WTC11 (cell line): Measurements from ENCODE around the gene RHBDL1. TPM values are rescaled to one million over a fixed set of nuclear protein-coding genes. Genes with fewer than 3 reads are reported as not detected.

ENCODE experiments used
- ARID4B ChIP-seq: sonication (generic); formaldehyde crosslinking; IDR thresholded peaks from 2 replicates; pipeline ENCODE4 v1.8.0; 2023; ENCODE audit warnings: missing genetic modification reagents, mild to moderate bottlenecking, borderline replicate concordance
- CTCF ChIP-seq: fragments of 200-600 bp; IDR thresholded peaks from 2 replicates; pipeline ENCODE4 v1.8.0; 2022; ENCODE audit warnings: antibody characterized with exemption
- FOXP4 ChIP-seq: sonication (generic); formaldehyde crosslinking; IDR thresholded peaks from 2 replicates; pipeline ENCODE4 v1.8.0; 2022; ENCODE audit warnings: mild to moderate bottlenecking, missing genetic modification reagents
- IRF1 ChIP-seq: sonication (generic); formaldehyde crosslinking; IDR thresholded peaks from 2 replicates; pipeline ENCODE4 v1.8.0; 2023; ENCODE audit warnings: missing genetic modification reagents
- MAX ChIP-seq: sonication (generic); formaldehyde crosslinking; IDR thresholded peaks from 2 replicates; pipeline ENCODE4 v1.8.0; 2022; ENCODE audit warnings: mild to moderate bottlenecking, missing genetic modification reagents
- NR3C1 ChIP-seq: sonication (generic); formaldehyde crosslinking; conservative IDR thresholded peaks from 2 replicates; pipeline ENCODE4 v1.8.1; 2023; ENCODE audit warnings: low read depth, mild to moderate bottlenecking, missing genetic modification reagents
- PRDM15 ChIP-seq: sonication (generic); formaldehyde crosslinking; IDR thresholded peaks from 2 replicates; pipeline ENCODE4 v1.8.0; 2022; ENCODE audit warnings: missing genetic modification reagents
- PRRX2 ChIP-seq: fragments of 250-450 bp; sonication (Bioruptor Pico); IDR thresholded peaks from 2 replicates; pipeline ENCODE4 v1.8.0; 2021; ENCODE audit warnings: mild to moderate bottlenecking
- RORB ChIP-seq: fragments of 250-450 bp; sonication (Bioruptor Pico); IDR thresholded peaks from 2 replicates; pipeline ENCODE4 v1.9.0; 2021; ENCODE audit warnings: mild to moderate bottlenecking
- STAT6 ChIP-seq: sonication (generic); formaldehyde crosslinking; conservative IDR thresholded peaks from 2 replicates; pipeline ENCODE4 v1.8.1; 2023; ENCODE audit warnings: mild to moderate bottlenecking, low read depth, missing genetic modification reagents, moderate library complexity
- TEAD1 ChIP-seq: sonication (generic); formaldehyde crosslinking; IDR thresholded peaks from 2 replicates; pipeline ENCODE4 v1.8.0; 2022; ENCODE audit warnings: mild to moderate bottlenecking, missing genetic modification reagents
- USF1 ChIP-seq: sonication (generic); formaldehyde crosslinking; IDR thresholded peaks from 2 replicates; pipeline ENCODE4 v1.8.0; 2022; ENCODE audit warnings: mild to moderate bottlenecking, missing genetic modification reagents
- ZBTB21 ChIP-seq: sonication (generic); formaldehyde crosslinking; IDR thresholded peaks from 2 replicates; pipeline ENCODE4 v1.8.1; 2023; ENCODE audit warnings: mild to moderate bottlenecking, missing genetic modification reagents, borderline replicate concordance
- ZNF281 ChIP-seq: sonication (generic); formaldehyde crosslinking; IDR thresholded peaks from 2 replicates; pipeline ENCODE4 v1.8.0; 2023; ENCODE audit warnings: mild to moderate bottlenecking, missing genetic modification reagents
- ZNF423 ChIP-seq: fragments of 250-450 bp; sonication (Bioruptor Pico); IDR thresholded peaks from 2 replicates; pipeline ENCODE4 v2.1.2; 2022; ENCODE audit warnings: mild to moderate bottlenecking, moderate library complexity
- ZNF671 ChIP-seq: fragments of 250-450 bp; sonication (Bioruptor Pico); IDR thresholded peaks from 2 replicates; pipeline ENCODE4 v1.8.0; 2021; ENCODE audit warnings: mild to moderate bottlenecking
- ZSCAN18 ChIP-seq: fragments of 250-450 bp; sonication (Bioruptor Pico); IDR thresholded peaks from 2 replicates; pipeline ENCODE4 v2.1.2; 2022; ENCODE audit warnings: mild to moderate bottlenecking, moderate library complexity
- total RNA-seq: library from RNA; stranded (reverse); gene quantifications from 3 replicates; pipeline ENCODE4 v1.2.3, GENCODE V29; 2021

RHBDL1 gene
- total RNA-seq, 1 experiment from 2014 or later: 8.2 TPM

- TF ChIP-seq PRDM15 (CRISPR knock-in tag) (0 out of 2 replicates have a peak, but pooled peaks have one; percentile 13), USF1 (CRISPR knock-in tag) (no peak; the same call in 1 of the 2 replicates), ZSCAN18 (CRISPR knock-in tag) (no peak), RORB (CRISPR knock-in tag) (no peak), ZNF423 (CRISPR knock-in tag) (no peak), ZBTB21 (CRISPR knock-in tag) (no peak), NR3C1 (CRISPR knock-in tag) (no peak), IRF1 (CRISPR knock-in tag) (no peak), PRRX2 (no peak), ARID4B (no peak; the same call in 1 of the 2 replicates), CTCF (no peak), MAX (no peak), STAT6 (CRISPR knock-in tag) (no peak), ZNF281 (no peak), ZNF671 (CRISPR knock-in tag) (no peak), FOXP4 (CRISPR knock-in tag) (no peak), TEAD1 (CRISPR knock-in tag) (no peak)
Measured at GRCh38 chr16:635573-636205, 39.8 kb upstream of the RHBDL1 start (continued).
